IMR-90 (cell line): ENCODE results near the gene WARS2. TPM values are rescaled to one million over a fixed set of nuclear protein-coding genes. Genes with fewer than 3 reads are reported as not detected.

Source experiments
- ATAC-seq: fragments of 200-7000 bp; cut with Tn5 transposase; 2 replicates; pipeline ENCODE4 v1.9.1; 2020; ENCODE audit warnings: low read depth, mild to moderate bottlenecking, moderate library complexity
- BruUV-seq: library from RNA; stranded (reverse); fragments of 400-500 nt; replicated peaks from 2 replicates; lab custom pipeline; 2021; lab: Mats Ljungman, UMichigan
- CTCF ChIA-PET: fragments of 300-600 bp; formaldehyde crosslinking; extraction: SDS; loops from one replicate; lab custom pipeline; 2021; ENCODE audit warnings: antibody characterized with exemption; lab: Yijun Ruan, JAX
- POLR2A ChIA-PET: fragments of 300-600 bp; sonication (Branson Sonifier 250); formaldehyde crosslinking; loops from one replicate; lab custom pipeline; 2022; ENCODE audit warnings: antibody characterized with exemption; ENCODE audit not compliant: unreplicated experiment; lab: Charles Lee
- DNase-seq: peaks from one replicate; pipeline ENCODE4 v3.0.0; 2013
- H2AFZ ChIP-seq: replicated peaks from 2 replicates; pipeline ENCODE3; 2013; ENCODE audit warnings: low read length, mild to moderate bottlenecking; ENCODE audit not compliant: poor library complexity
- H2AK5ac ChIP-seq: 2 replicates; pipeline ENCODE4 v1.6.1; 2013; ENCODE audit warnings: low read depth, low read length, inconsistent platforms
- H2AK9ac ChIP-seq: replicated peaks from 2 replicates; pipeline ENCODE3; 2013; ENCODE audit warnings: mild to moderate bottlenecking, low read depth, low read length, moderate library complexity; ENCODE audit not compliant: poor library complexity
- H2BK120ac ChIP-seq: 2 replicates; pipeline ENCODE4 v1.6.1; 2013; ENCODE audit warnings: low read depth, low read length, inconsistent platforms
- H2BK15ac ChIP-seq: 3 replicates; pipeline ENCODE4 v1.6.1; 2013; ENCODE audit warnings: low read depth, low read length, inconsistent platforms
- H2BK20ac ChIP-seq: 2 replicates; pipeline ENCODE4 v1.6.1; 2013; ENCODE audit warnings: low read depth, mild to moderate bottlenecking, inconsistent platforms, low read length, moderate library complexity
- H2BK5ac ChIP-seq: 2 replicates; pipeline ENCODE4 v1.6.1; 2013; ENCODE audit warnings: mild to moderate bottlenecking, low read depth, low read length, inconsistent platforms; ENCODE audit not compliant: poor library complexity, severe bottlenecking
- H3K14ac ChIP-seq: replicated peaks from 2 replicates; pipeline ENCODE4 v1.6.1; 2013; ENCODE audit warnings: low read depth, low read length, inconsistent platforms
- H3K18ac ChIP-seq: 2 replicates; pipeline ENCODE4 v1.6.1; 2013; ENCODE audit warnings: low read depth, low read length, control low read depth
- H3K23ac ChIP-seq: 2 replicates; pipeline ENCODE4 v1.6.1; 2013; ENCODE audit warnings: low read depth, low read length, inconsistent platforms
- H3K27ac ChIP-seq: 2 replicates; pipeline ENCODE4 v1.5.1; 2013; ENCODE audit warnings: mild to moderate bottlenecking, control low read depth, low read length; ENCODE audit not compliant: insufficient read depth
- H3K27me3 ChIP-seq: 2 replicates; pipeline ENCODE4 v1.6.1; 2013; ENCODE audit warnings: low read length; ENCODE audit not compliant: control insufficient read depth, insufficient read depth
- H3K36me3 ChIP-seq: 2 replicates; pipeline ENCODE4 v1.6.1; 2013; ENCODE audit warnings: low read length, mixed read lengths; ENCODE audit not compliant: control insufficient read depth, insufficient read depth
- H3K4ac ChIP-seq: 2 replicates; pipeline ENCODE4 v1.6.1; 2013; ENCODE audit warnings: low read depth, low read length, inconsistent platforms
- H3K4me1 ChIP-seq: 2 replicates; pipeline ENCODE4 v1.6.1; 2013; ENCODE audit warnings: low read length, mixed read lengths; ENCODE audit not compliant: control insufficient read depth, insufficient read depth
- H3K4me2 ChIP-seq: 2 replicates; pipeline ENCODE4 v1.6.1; 2013; ENCODE audit warnings: low read depth, mild to moderate bottlenecking, control low read depth, low read length, moderate library complexity
- H3K4me3 ChIP-seq: 2 replicates; pipeline ENCODE4 v1.5.1; 2013; ENCODE audit warnings: low read depth, mild to moderate bottlenecking, control low read depth, low read length, moderate library complexity; ENCODE audit not compliant: insufficient read depth
- H3K56ac ChIP-seq: 2 replicates; pipeline ENCODE4 v1.6.1; 2013; ENCODE audit warnings: low read length, inconsistent platforms; ENCODE audit not compliant: insufficient read depth; ENCODE audit errors: extremely low read depth
- H3K79me1 ChIP-seq, 2 experiments: 2 replicates each; pipeline ENCODE4 v1.6.1; 2013; ENCODE audit warnings: low read length in 2 of 2, inconsistent platforms in 1 of 2, low read depth in 1 of 2
- H3K9ac ChIP-seq: 2 replicates; pipeline ENCODE4 v1.6.1; 2013; ENCODE audit warnings: low read depth, low read length, control low read depth
- H3K9me1 ChIP-seq: 2 replicates; pipeline ENCODE4 v1.6.1; 2013; ENCODE audit warnings: low read length, inconsistent platforms; ENCODE audit not compliant: insufficient read depth
- H3K9me3 ChIP-seq: 2 replicates; pipeline ENCODE4 v1.6.1; 2013; ENCODE audit warnings: low read length; ENCODE audit not compliant: control insufficient read depth, insufficient read depth
- H4K20me1 ChIP-seq: 2 replicates; pipeline ENCODE4 v1.6.1; 2013; ENCODE audit warnings: low read length, inconsistent platforms; ENCODE audit not compliant: insufficient read depth
- H4K5ac ChIP-seq: 2 replicates; pipeline ENCODE4 v1.6.1; 2013; ENCODE audit warnings: mild to moderate bottlenecking, low read depth, low read length, control low read depth
- H4K8ac ChIP-seq, 2 experiments: 2 replicates each; pipeline ENCODE4 v1.6.1; 2013; ENCODE audit warnings: low read depth in 2 of 2, low read length in 2 of 2, control low read depth in 1 of 2, inconsistent platforms in 1 of 2
- H4K91ac ChIP-seq: 2 replicates; pipeline ENCODE4 v1.6.1; 2013; ENCODE audit warnings: low read depth, low read length, inconsistent platforms; ENCODE audit not compliant: insufficient read depth
- BHLHE40 ChIP-seq: fragments of 150-350 bp; IDR thresholded peaks from 2 replicates; pipeline ENCODE4 v1.6.1; 2016; ENCODE audit warnings: mild to moderate bottlenecking, low read depth, low read length
- CEBPB ChIP-seq: IDR thresholded peaks from 2 replicates; pipeline ENCODE4 v1.6.1; 2012; ENCODE audit warnings: low read depth, low read length, improper control_type of control experiment
- CHD1 ChIP-seq: IDR thresholded peaks from 2 replicates; pipeline ENCODE4 v1.6.1; 2012; ENCODE audit warnings: low read depth, low read length, improper control_type of control experiment
- FOS ChIP-seq: fragments of 150-350 bp; IDR thresholded peaks from 2 replicates; pipeline ENCODE4 v1.6.1; 2016; ENCODE audit warnings: low read depth, low read length
- MAFK ChIP-seq: IDR thresholded peaks from 2 replicates; pipeline ENCODE4 v1.6.1; 2012; ENCODE audit warnings: low read depth, low read length, improper control_type of control experiment
- MAZ ChIP-seq: IDR thresholded peaks from 2 replicates; pipeline ENCODE4 v1.6.1; 2012; ENCODE audit warnings: low read depth, mild to moderate bottlenecking, low read length, improper control_type of control experiment, moderate library complexity, borderline replicate concordance
- POLR2A ChIP-seq: IDR thresholded peaks from 2 replicates; pipeline ENCODE4 v1.6.1; 2012; ENCODE audit warnings: mild to moderate bottlenecking, low read depth, low read length
- RAD21 ChIP-seq: IDR thresholded peaks from 2 replicates; pipeline ENCODE4 v1.6.1; 2012; ENCODE audit warnings: low read length, improper control_type of control experiment
- RCOR1 ChIP-seq: IDR thresholded peaks from 2 replicates; pipeline ENCODE4 v1.6.1; 2012; ENCODE audit warnings: mild to moderate bottlenecking, low read length, improper control_type of control experiment; ENCODE audit not compliant: insufficient replicate concordance
- RFX5 ChIP-seq: IDR thresholded peaks from 2 replicates; pipeline ENCODE4 v1.8.0; 2012; ENCODE audit warnings: low read depth, mild to moderate bottlenecking, low read length, moderate library complexity
- SMC3 ChIP-seq: fragments of 150-350 bp; IDR thresholded peaks from 2 replicates; pipeline ENCODE4 v1.6.1; 2016; ENCODE audit warnings: low read depth, mild to moderate bottlenecking, antibody characterized with exemption, low read length, moderate library complexity
- WGBS, 2 experiments: methylation state at CpG; one replicate each; pipeline versions ENCODE4 v1.1.5 to v1.1.7; 2013; ENCODE audit warnings: missing lambda C conversion rate in 2 of 2; ENCODE audit not compliant: insufficient read length in 1 of 2; ENCODE audit errors: extremely low coverage in 2 of 2; 5-methylcytosine and 5-hydroxymethylcytosine counted together
- dilution Hi-C: fragments of 300-500 bp; cut with HindIII; formaldehyde crosslinking; loops from one replicate; pipeline ENCODE4 v1.14.3; 2018; ENCODE audit warnings: low sequenced_read_pairs; ENCODE audit not compliant: unreplicated experiment
- in situ Hi-C: fragments of 300-500 bp; cut with MboI; formaldehyde crosslinking; loops from 3 replicates; pipeline ENCODE4 v1.14.3; 2019; ENCODE audit warnings: low sequenced_read_pairs, inconsistent platforms, mixed read lengths
- intact Hi-C: fragments of 100-400 bp; cut with micrococcal nuclease; formaldehyde crosslinking; loops from 2 replicates; pipeline ENCODE4 v1.10.0; 2022
- polyA plus RNA-seq, 3 experiments: library from polyadenylated mRNA; depleted of rRNA; stranded (reverse); fragments of >200 nt; gene quantifications; 2 replicates each; pipeline ENCODE4 v1.2.3, GENCODE V29; 2012; ENCODE audit warnings: low replicate concordance in 1 of 3
- total RNA-seq: library from RNA; depleted of rRNA; stranded (reverse); fragments of >200 nt; gene quantifications from 2 replicates; pipeline ENCODE4 v1.2.3, GENCODE V29; 2012
- TF ChIP-seq, protein P1 (sequence below): conservative IDR thresholded peaks from 2 replicates; pipeline ENCODE4 v1.5.1; 2012; ENCODE audit warnings: mild to moderate bottlenecking, low read depth, low read length, improper control_type of control experiment

The WARS2 gene
- total and polyA plus RNA-seq, 2 of the 4 experiments (the other 2 are of a cell fraction) = 5.7 to 20.3 TPM

DNA sequence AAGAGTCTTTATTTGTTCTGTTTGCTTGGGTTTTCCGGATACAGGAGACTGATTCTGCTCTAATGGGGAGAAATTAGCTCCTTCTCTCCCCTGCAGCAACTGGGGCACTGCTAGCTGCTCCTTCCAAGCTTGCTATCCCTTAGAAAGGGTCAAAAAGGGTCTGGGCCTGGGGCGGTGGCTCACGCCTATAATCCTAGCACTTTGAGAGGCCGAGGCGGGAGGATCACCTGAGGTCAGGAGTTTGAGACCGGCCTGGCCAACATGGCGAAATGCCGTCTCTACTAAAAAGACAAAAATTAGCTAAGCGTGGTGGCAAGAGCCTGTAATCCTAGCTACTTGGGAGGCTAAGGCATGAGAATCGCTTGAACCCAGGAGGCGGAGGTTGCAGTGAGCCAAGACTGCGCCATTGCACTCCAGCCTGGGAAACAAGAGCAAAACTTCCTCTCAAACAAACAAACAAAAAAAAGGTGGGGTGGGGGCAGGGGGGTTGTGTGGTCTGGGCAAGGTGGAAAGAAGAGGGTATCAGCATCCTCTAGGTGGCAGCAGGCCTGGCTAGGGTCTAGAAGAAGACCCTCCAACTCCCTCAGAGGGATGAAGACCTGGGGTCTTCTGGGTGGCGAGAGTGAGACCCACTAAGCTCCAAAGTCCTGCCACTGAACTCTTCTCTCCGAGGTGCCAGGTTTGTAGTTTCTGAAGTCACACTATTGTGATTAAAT, 136.9 kb downstream of the WARS2 start:
- no peak for TF ChIP-seq RFX5
- no peak for TF ChIP-seq POLR2A
- TF ChIP-seq RCOR1 = no peak
- no peak for TF ChIP-seq FOS
- TF ChIP-seq RAD21 = no peak
- no peak for TF ChIP-seq MAZ
- no peak for TF ChIP-seq MAFK
- TF ChIP-seq, protein P1, sequence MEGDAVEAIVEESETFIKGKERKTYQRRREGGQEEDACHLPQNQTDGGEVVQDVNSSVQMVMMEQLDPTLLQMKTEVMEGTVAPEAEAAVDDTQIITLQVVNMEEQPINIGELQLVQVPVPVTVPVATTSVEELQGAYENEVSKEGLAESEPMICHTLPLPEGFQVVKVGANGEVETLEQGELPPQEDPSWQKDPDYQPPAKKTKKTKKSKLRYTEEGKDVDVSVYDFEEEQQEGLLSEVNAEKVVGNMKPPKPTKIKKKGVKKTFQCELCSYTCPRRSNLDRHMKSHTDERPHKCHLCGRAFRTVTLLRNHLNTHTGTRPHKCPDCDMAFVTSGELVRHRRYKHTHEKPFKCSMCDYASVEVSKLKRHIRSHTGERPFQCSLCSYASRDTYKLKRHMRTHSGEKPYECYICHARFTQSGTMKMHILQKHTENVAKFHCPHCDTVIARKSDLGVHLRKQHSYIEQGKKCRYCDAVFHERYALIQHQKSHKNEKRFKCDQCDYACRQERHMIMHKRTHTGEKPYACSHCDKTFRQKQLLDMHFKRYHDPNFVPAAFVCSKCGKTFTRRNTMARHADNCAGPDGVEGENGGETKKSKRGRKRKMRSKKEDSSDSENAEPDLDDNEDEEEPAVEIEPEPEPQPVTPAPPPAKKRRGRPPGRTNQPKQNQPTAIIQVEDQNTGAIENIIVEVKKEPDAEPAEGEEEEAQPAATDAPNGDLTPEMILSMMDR = no peak
- no peak for TF ChIP-seq CEBPB
- no peak for TF ChIP-seq CHD1
- no peak for TF ChIP-seq BHLHE40
- no peak for TF ChIP-seq SMC3
- H2BK5ac ChIP-seq = no peak overlapping the region
- DNase-seq = no peak
- H3K9me1 ChIP-seq = no peaks in the 10 kb centered on the region
- no peak overlapping the region for H3K4ac ChIP-seq
- H3K27me3 ChIP-seq = peaks cover 97% of the 10 kb centered on the region
- in situ Hi-C loops (no loop called here), intact Hi-C loops (loop anchor here (10.0 kb wide), 1 partner anchor 131 kb away; no protein-coding TSS in a partner anchor), dilution Hi-C loops (no loop called here)
- peaks cover 22% of the 10 kb centered on the region for H3K9me3 ChIP-seq
- no peaks in the 10 kb centered on the region; the same call in 1 of the 2 replicates for H3K4me1 ChIP-seq
- H3K14ac ChIP-seq = no peak overlapping the region
- H4K20me1 ChIP-seq = no peaks in the 10 kb centered on the region
- no peak overlapping the region for H4K5ac ChIP-seq
- no peak overlapping the region for H2BK120ac ChIP-seq
- H3K27ac ChIP-seq = no peak overlapping the region
- no peak overlapping the region for H2AFZ ChIP-seq
- ATAC-seq = no peak
- H2AK5ac ChIP-seq = no peak overlapping the region
- no peak overlapping the region for H3K18ac ChIP-seq
- no peaks in the 10 kb centered on the region for H3K36me3 ChIP-seq
- H3K4me2 ChIP-seq = no peak overlapping the region
- no TSS peak for BruUV-seq
- H3K9ac ChIP-seq = no peak overlapping the region
- no peak overlapping the region for H3K4me3 ChIP-seq
- no peak overlapping the region for H3K23ac ChIP-seq
- no peak overlapping the region for H4K91ac ChIP-seq
- 60% methylated on average over 5 of the region's 14 CpGs; no CpG with 5 or more reads in 1 of the 2 experiments for WGBS, 2 experiments
- H3K79me1 ChIP-seq = no peaks in the 10 kb centered on the region
- POLR2A ChIA-PET = no interaction called here
- H4K8ac ChIP-seq = no peak overlapping the region
- H2BK15ac ChIP-seq = no peak overlapping the region
- H3K56ac ChIP-seq = no peak overlapping the region
- CTCF ChIA-PET = interaction anchor here (0.9 kb wide), 1 partner anchor 926 kb away, joined by 3 read pairs; no protein-coding TSS in a partner anchor
- H2BK20ac ChIP-seq = no peak overlapping the region
- H2AK9ac ChIP-seq = no peak overlapping the region
